Naive B cell (primary cell): ENCODE results near the gene CNNM2. TPM values are rescaled to one million over a fixed set of nuclear protein-coding genes. Genes with fewer than 3 reads are reported as not detected.

Source experiments
- ATAC-seq, 2 donors: fragments of 150-1000 bp; cut with Tn5 transposase; 2 replicates each; pipeline ENCODE4 v1.10.0; 2021; ENCODE audit warnings: low read depth in 2 of 2, mild to moderate bottlenecking in 2 of 2, moderate library complexity in 2 of 2
- DNase-seq: peaks from one replicate; pipeline ENCODE4 v3.0.0; 2022
- H3K27ac Mint-ChIP-seq, 6 donors: one replicate each; pipeline ENCODE4 v1.8.0; 2020 to 2022; ENCODE audit warnings: mild to moderate bottlenecking in 6 of 6, mixed read lengths in 6 of 6, moderate library complexity in 5 of 6, inconsistent platforms in 2 of 6
- H3K27me3 Mint-ChIP-seq, 3 donors: one replicate each; pipeline ENCODE4 v1.8.0; 2021 to 2022; ENCODE audit warnings: mixed read lengths in 3 of 3, mild to moderate bottlenecking in 1 of 3
- H3K36me3 Mint-ChIP-seq, 2 donors: one replicate each; pipeline ENCODE4 v1.8.0; 2020 to 2022; ENCODE audit warnings: mixed read lengths in 2 of 2, inconsistent platforms in 1 of 2, mild to moderate bottlenecking in 1 of 2
- H3K4me1 Mint-ChIP-seq, 3 donors: one replicate each; pipeline ENCODE4 v1.8.0; 2020 to 2022; ENCODE audit warnings: mixed read lengths in 3 of 3, inconsistent platforms in 1 of 3, mild to moderate bottlenecking in 1 of 3, moderate library complexity in 1 of 3
- H3K4me3 Mint-ChIP-seq, 8 donors: one replicate each; pipeline ENCODE4 v1.8.0; 2020 to 2022; ENCODE audit warnings: mild to moderate bottlenecking in 8 of 8, mixed read lengths in 8 of 8, moderate library complexity in 8 of 8, inconsistent platforms in 2 of 8
- H3K9me3 Mint-ChIP-seq, 7 donors: one replicate each; pipeline ENCODE4 v1.8.0; 2020 to 2022; ENCODE audit warnings: mixed read lengths in 7 of 7, mild to moderate bottlenecking in 5 of 7, inconsistent platforms in 2 of 7, moderate library complexity in 1 of 7
- polyA plus RNA-seq, 6 donors: library from polyadenylated mRNA; unstranded; fragments of 300-500 nt; fragmentation: Illumina TruSeq; gene quantifications; one replicate each; pipeline ENCODE4 v1.2.3, GENCODE V29; 2021; ENCODE audit warnings: low read depth in 6 of 6

Gene CNNM2
- polyA plus RNA-seq, 6 donors from 2014 or later: 4.4 to 7.5 (median 6.0) TPM

DNA sequence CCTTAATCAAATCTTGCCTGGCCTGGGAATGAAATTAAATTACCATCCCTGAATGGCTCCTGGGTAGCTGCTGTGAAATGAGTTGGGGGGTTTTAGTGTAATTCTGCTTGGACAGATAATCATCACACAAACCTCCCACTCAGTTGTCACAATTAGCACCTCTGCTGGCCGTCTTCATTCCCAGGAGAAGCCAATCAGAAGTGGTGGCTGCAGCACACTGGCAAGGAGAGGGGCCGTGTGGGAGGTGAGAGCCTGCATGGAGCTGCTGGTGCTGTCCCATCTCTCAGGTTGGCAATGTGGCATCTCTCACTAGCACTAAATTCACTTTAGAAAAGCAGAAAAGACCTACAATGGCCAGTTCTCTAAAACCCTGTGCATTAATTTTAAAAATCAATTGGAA is 182.5 kb downstream of the CNNM2 start:
- DNase-seq: no peak
- Mint-ChIP-seq H3K36me3 (peaks cover 11 to 22% of the 10 kb centered on the region in 2 donors), H3K27me3 (no peaks in the 10 kb centered on the region), H3K4me1 (no peaks in the 10 kb centered on the region), H3K27ac (no peak overlapping the region), H3K9me3 (no peaks in the 10 kb centered on the region), H3K4me3 (no peak overlapping the region)
- no peak for ATAC-seq

DNA sequence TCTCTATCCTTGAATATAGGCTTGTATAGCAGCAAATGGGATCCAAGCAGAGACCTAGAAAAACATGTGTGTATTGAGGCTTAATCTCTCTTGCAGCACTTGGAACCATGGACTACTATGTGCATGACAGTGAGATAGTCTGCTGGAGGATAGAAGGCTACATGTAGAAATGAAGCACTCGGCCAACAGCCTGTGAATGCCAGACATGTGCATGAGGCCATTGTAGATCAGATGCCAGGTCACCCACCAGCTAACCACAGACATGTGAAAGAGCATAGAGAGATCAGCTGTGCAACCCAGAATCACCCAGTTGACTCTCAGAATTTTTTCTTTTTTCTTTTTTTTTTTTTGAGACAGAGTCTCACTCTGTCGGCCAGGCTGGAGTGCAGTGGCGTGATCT is 184.1 kb downstream of the CNNM2 start:
- Mint-ChIP-seq H3K4me1 (no peaks in the 10 kb centered on the region), H3K27ac (peak overlapping the region in 3 of 6 donors; percentile 2 to 64 (median 41)), H3K4me3 (no peak overlapping the region), H3K36me3 (peaks cover 10 to 11% of the 10 kb centered on the region in 2 donors), H3K9me3 (no peaks in the 10 kb centered on the region), H3K27me3 (no peaks in the 10 kb centered on the region)
- ATAC-seq: no peak
- DNase-seq: no peak

DNA sequence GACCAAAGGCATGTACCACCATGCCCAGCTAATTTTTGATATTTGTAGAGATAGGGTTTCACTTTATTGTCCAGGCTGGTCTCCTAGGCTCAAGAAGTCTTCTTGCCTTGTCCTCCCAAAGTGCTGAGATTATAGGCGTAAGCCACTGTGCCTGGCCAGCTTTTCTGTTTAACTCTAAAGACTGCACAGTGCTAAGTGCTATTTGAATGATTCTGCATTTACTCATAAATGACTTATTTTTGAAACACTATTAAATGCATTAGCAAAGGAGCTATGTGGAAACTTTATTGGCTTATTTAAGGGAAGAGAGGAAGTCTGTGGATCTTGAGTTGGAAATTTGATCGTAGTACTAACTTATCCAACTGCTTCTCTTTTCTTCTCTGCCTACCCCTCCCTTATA is 185.9 kb downstream of the CNNM2 start:
- Mint-ChIP-seq H3K9me3 (no peaks in the 10 kb centered on the region), H3K4me1 (no peaks in the 10 kb centered on the region), H3K27me3 (no peaks in the 10 kb centered on the region), H3K4me3 (no peak overlapping the region), H3K27ac (no peak overlapping the region), H3K36me3 (peaks cover 9 to 11% of the 10 kb centered on the region in 2 donors)
- DNase-seq (no peak), ATAC-seq (no peak)

DNA sequence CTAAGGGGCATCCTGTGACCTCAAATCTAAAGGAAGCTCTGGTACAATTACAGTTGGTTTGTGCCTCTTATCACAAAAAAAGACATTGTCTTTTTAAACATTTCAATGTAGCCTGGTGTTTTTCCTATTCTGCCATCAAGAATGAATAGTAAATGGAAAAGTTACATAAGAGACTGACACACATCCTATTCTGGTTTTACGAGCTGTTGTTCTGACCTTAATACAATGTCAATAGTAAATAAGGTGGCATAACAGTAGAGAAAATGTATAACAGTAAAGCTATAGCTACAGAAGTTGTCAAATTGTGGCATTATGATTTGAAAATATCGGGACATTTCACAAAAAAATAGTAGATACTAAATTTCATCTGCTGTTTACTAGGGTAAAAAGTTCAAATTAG is 186.6 kb downstream of the CNNM2 start:
- peaks cover 7 to 11% of the 10 kb centered on the region in 2 donors for H3K36me3 Mint-ChIP-seq
- ATAC-seq (no peak), DNase-seq (no peak)
- no peaks in the 10 kb centered on the region for H3K9me3 Mint-ChIP-seq
- H3K4me3 Mint-ChIP-seq: no peak overlapping the region
- no peaks in the 10 kb centered on the region for H3K27me3 Mint-ChIP-seq
- H3K4me1 Mint-ChIP-seq: no peaks in the 10 kb centered on the region
- H3K27ac Mint-ChIP-seq: no peak overlapping the region

DNA sequence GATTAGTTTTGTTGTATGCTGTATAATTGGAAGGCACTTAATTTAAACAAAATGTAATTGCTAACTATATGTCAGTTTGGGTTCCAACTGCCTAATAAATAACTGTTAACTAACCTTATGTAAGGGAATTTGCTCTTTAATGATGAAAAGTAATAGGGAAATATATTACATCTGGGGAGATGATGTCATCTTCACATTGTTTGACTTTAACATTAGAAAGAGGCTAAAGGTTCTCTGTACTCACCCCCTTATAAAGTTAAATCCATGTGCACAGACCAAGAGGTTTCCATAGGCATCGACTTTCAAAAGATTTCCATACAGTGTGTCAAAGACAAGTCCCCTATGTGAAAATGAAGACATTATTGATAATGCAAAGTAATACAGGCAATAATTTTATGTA is 187.4 kb downstream of the CNNM2 start:
- Mint-ChIP-seq H3K36me3 (peaks cover 5 to 11% of the 10 kb centered on the region in 2 donors), H3K4me3 (no peak overlapping the region), H3K27ac (no peak overlapping the region), H3K27me3 (no peaks in the 10 kb centered on the region), H3K9me3 (no peaks in the 10 kb centered on the region), H3K4me1 (no peaks in the 10 kb centered on the region)
- ATAC-seq: no peak
- DNase-seq: no peak

DNA sequence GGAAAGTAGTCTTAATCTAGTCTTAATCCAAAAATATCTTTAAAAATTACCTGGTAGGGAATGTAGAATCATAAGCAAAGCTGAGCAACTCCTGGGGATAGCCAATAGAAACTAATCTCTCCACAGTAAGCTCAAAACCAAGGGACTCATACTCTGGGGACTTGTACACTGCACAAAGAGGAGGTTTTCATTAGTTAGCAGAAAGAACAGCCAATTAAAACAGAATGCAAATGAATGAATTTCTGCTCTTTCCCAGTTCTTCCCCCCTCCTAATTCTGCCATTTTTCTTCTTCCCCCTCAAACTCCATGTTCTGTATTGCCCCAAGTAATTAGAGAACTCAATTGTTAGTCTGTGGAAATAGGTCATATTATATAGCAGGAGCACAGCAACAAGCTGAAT is 188.4 kb downstream of the CNNM2 start:
- H3K4me3 Mint-ChIP-seq: no peak overlapping the region
- peak overlapping the region in 2 of 6 donors; percentile 3 to 8 for H3K27ac Mint-ChIP-seq
- H3K4me1 Mint-ChIP-seq: peaks cover 0 to 6% (median 0%) of the 10 kb centered on the region in 3 donors
- no peaks in the 10 kb centered on the region for H3K9me3 Mint-ChIP-seq
- H3K36me3 Mint-ChIP-seq: peaks cover 5 to 10% of the 10 kb centered on the region in 2 donors
- DNase-seq (no peak), ATAC-seq (no peak)
- H3K27me3 Mint-ChIP-seq: no peaks in the 10 kb centered on the region

DNA sequence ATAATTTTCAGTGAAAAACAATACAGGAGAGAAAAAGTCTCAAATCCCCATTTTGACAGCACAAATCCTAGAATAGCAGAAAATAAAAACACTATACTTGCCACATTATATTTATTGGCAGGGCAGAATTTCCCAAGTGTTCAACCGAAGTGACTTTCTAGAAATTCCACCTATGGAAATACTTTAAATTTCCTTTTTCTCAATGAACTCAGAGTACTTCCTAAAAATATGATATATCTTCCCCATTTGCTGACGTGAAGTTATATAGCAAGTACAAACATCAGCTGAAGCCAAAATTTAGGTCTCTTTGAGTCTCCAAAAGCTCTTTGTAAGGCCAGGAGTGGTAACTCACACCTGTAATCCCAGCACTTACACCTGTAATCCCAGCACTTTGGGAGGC is 191.7 kb downstream of the CNNM2 start:
- Mint-ChIP-seq H3K4me1 (peaks cover 0 to 6% (median 0%) of the 10 kb centered on the region in 3 donors), H3K4me3 (no peak overlapping the region), H3K27ac (peak overlapping the region in 1 of 6 donors; percentile 10), H3K27me3 (no peaks in the 10 kb centered on the region), H3K36me3 (no peaks in the 10 kb centered on the region), H3K9me3 (no peaks in the 10 kb centered on the region)
- no peak for DNase-seq
- no peak for ATAC-seq

DNA sequence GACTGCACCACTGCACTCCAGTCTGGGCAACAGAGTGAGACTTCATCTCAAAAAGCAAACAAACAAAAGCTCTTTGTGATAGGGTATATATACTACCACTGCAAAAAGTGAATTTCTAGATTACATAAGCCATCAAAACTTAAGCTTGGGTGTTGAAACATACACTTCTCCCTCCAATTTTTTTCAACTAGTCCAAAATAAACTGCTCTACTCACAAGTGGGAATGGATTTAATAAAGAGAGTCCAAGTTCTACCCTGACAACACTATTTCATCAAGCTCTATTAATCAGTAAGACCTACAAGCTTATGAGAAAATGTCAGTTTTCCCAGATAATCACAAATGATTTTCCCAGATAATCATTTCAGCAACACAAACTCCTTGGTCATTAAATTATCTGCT is 192.3 kb downstream of the CNNM2 start:
- Mint-ChIP-seq H3K27ac (no peak overlapping the region), H3K9me3 (no peaks in the 10 kb centered on the region), H3K36me3 (no peaks in the 10 kb centered on the region), H3K4me1 (peaks cover 0 to 6% (median 0%) of the 10 kb centered on the region in 3 donors), H3K27me3 (no peaks in the 10 kb centered on the region), H3K4me3 (no peak overlapping the region)
- DNase-seq (no peak), ATAC-seq (no peak)

DNA sequence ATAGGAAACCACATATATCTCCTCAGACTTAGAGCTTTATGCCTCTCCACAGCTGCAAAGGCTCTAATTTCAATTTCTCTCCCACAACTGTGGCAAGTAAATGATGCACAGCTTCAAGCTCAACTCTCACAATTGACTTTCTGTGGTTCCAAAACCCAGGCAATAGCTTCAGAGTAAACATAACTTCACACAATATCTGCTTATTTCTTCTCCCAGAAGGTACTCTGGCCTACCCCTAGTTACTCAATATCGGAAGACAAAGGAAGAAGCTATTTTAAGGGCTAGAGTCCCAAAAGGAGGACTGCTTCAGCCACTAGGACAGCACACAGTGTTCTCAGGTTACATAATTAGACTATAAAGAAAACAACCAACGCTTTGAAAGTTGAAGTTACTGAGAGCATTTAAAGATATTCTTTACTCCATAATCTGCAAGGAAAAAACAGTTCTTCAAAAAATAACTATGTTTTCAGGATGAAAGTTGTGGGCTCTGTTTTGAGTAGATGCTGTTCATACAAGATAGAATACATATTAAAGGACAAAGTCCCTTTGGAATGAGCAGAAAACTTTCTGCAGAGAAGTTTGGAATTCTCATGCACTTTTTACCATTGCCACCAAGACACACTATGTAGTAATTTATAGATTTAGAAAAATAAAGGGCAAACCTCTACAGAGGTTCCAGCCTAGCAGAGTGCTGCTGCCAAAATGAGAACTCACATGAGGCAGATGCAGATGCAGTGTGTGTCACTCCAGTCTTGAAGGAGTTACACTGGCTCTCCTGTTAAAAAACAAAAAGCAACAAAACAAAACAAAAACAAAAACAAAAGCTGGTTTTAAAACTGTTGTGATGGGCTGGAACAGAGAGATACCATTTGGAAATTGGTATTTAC is 193.2 kb downstream of the CNNM2 start:
- H3K9me3 Mint-ChIP-seq: no peaks in the 10 kb centered on the region
- H3K4me3 Mint-ChIP-seq: no peak overlapping the region
- H3K27ac Mint-ChIP-seq: peak overlapping the region in 5 of 6 donors; percentile 8 to 66 (median 36)
- ATAC-seq: no peak
- H3K27me3 Mint-ChIP-seq: no peaks in the 10 kb centered on the region
- no peak for DNase-seq
- peaks cover 0 to 6% (median 0%) of the 10 kb centered on the region in 3 donors for H3K4me1 Mint-ChIP-seq
- no peaks in the 10 kb centered on the region for H3K36me3 Mint-ChIP-seq

DNA sequence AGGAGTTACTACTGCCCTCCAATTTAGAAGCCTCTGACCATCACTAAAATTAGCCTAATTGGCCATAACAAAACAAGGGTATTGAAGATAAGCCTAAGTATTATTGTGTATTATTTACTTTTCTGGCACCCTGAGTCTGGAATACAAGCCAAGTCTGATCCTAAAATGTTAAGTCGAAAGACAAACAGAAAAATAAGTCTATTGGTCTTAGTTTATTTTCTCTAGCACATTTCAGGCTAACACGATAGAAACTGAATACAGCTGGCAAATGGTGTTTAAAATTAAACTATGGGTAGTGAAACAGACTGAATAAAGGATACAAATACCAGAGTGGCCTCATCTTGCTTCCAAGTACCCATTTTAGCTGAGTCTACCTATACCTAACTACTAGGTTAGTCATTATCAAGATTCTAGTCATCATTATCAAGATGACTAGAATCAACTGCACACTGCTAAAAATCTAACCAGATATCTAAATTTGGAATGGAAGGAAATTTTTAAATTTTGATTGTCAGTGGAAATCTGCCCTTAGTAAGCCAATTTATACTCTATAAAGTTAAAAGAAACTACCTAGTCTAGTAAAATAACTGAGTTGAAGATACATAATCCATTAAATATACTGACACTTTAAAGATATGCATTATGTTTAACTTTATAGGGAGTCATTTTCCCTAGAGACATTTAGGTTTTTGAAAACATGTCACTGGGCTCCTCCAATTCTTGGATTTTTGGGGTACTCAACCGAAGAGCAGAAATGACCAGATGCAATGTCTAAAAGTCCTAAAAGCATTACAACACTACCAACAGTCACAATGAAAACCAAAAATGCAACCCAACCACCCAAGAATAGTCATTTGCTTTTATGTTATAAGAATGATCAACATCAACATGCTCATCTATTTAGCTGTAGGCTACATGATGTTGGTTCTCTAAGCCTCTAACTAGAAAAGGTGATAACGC is 194.1 kb downstream of the CNNM2 start:
- DNase-seq: no peak
- peaks cover 0 to 6% (median 3%) of the 10 kb centered on the region in 3 donors for H3K4me1 Mint-ChIP-seq
- no peaks in the 10 kb centered on the region for H3K27me3 Mint-ChIP-seq
- no peak for ATAC-seq
- no peaks in the 10 kb centered on the region for H3K9me3 Mint-ChIP-seq
- no peaks in the 10 kb centered on the region for H3K36me3 Mint-ChIP-seq
- H3K27ac Mint-ChIP-seq: no peak overlapping the region
- no peak overlapping the region for H3K4me3 Mint-ChIP-seq

DNA sequence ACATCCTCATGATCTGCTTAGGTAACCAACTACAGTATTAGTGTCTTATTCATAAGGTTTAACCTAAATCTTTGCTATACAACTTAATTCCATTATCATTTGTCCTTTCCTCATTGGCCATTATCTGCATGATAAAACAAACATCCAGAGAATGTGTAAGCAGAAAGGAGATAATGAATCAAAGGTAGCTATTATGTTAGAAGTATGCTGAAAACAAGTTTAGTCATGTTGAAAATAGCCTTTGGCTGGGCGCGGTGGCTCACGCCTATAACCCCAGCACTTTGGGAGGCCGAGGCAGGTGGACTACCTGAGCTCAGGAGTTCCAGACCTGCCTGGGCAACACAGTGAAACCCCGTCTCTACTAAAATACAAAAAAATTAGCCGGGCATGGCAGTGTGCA is 196.8 kb downstream of the CNNM2 start:
- no peaks in the 10 kb centered on the region for H3K9me3 Mint-ChIP-seq
- DNase-seq (no peak), ATAC-seq (no peak)
- H3K4me3 Mint-ChIP-seq: no peak overlapping the region
- H3K36me3 Mint-ChIP-seq: no peaks in the 10 kb centered on the region
- no peaks in the 10 kb centered on the region for H3K27me3 Mint-ChIP-seq
- H3K27ac Mint-ChIP-seq: no peak overlapping the region
- peaks cover 0 to 6% (median 3%) of the 10 kb centered on the region in 3 donors for H3K4me1 Mint-ChIP-seq

DNA sequence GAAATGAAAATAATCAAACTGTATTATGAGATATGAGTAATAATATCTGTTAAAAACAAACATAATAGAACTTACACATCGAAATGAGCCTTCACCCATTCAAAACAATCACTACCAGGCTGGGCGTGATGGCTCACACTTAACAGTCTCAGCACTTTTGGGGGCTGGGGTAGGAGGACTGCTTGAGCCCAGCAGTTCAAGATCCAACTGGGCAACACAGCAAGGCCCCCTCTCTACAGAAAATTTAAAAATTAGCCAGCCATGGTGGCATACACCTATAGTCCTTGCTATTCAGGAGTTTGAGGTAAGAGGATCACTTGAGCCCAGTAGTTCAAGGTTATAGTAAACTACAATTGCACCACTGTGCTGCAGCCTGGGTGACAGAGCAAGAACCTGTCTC is 199.2 kb downstream of the CNNM2 start:
- Mint-ChIP-seq H3K9me3 (no peaks in the 10 kb centered on the region), H3K4me3 (no peak overlapping the region), H3K4me1 (peaks cover 0 to 3% (median 0%) of the 10 kb centered on the region in 3 donors), H3K27me3 (no peaks in the 10 kb centered on the region), H3K27ac (no peak overlapping the region), H3K36me3 (no peaks in the 10 kb centered on the region)
- no peak for ATAC-seq
- no peak for DNase-seq

DNA sequence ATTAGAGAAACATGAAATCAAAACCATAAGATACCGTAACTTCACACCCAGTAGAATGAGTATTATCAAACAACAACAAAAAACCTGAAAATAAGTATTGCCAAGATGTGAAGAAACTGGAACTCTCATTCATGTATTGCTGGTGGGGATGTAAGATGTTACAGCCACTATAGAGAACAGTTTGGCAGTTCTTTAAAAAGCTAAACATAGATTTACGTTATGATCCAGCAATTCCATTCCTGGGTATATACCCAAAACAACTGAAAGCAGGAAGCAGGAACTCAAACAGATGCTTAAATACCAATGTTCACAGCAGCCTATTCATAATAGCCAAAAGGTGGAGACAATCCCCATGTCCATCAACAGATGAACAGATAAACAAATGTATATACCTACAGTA is 202.5 kb downstream of the CNNM2 start:
- H3K4me3 Mint-ChIP-seq: no peak overlapping the region
- no peak for ATAC-seq
- DNase-seq: no peak
- H3K27me3 Mint-ChIP-seq: no peaks in the 10 kb centered on the region
- H3K9me3 Mint-ChIP-seq: no peaks in the 10 kb centered on the region
- peaks cover 0 to 4% (median 3%) of the 10 kb centered on the region in 3 donors for H3K4me1 Mint-ChIP-seq
- peak overlapping the region in 1 of 6 donors; percentile 24 for H3K27ac Mint-ChIP-seq
- no peaks in the 10 kb centered on the region for H3K36me3 Mint-ChIP-seq
